Endodermal cell (in vitro differentiated cells): Measurements from ENCODE around the gene ZSWIM4. TPM values are rescaled to one million over a fixed set of nuclear protein-coding genes. Genes with fewer than 3 reads are reported as not detected.
"Not testable (repeated sequence)": the region's sequence is repeated elsewhere in the genome, so short reads cannot be mapped to it uniquely, and the experiment has no call there.

Source experiments
- DNase-seq: peaks from one replicate; pipeline ENCODE4 v3.0.0-alpha.2; 2017
- H3K27ac ChIP-seq: 2 replicates; pipeline ENCODE4 v1.5.1; 2013; ENCODE audit warnings: mild to moderate bottlenecking, low read depth, low read length, moderate library complexity
- H3K27me3 ChIP-seq: 2 replicates; pipeline ENCODE4 v1.6.1; 2013; ENCODE audit warnings: mild to moderate bottlenecking, low read length, moderate library complexity; ENCODE audit not compliant: insufficient read depth, control insufficient read depth, poor library complexity, severe bottlenecking
- H3K36me3 ChIP-seq: 2 replicates; pipeline ENCODE4 v1.7.0; 2013; ENCODE audit warnings: mild to moderate bottlenecking, low read length, moderate library complexity; ENCODE audit not compliant: control insufficient read depth, insufficient read depth
- H3K4me1 ChIP-seq: one replicate; pipeline ENCODE4 v1.7.0; 2013; ENCODE audit warnings: low read length; ENCODE audit not compliant: control insufficient read depth, insufficient read depth
- H3K4me3 ChIP-seq: 2 replicates; pipeline ENCODE4 v1.5.1; 2013; ENCODE audit warnings: mild to moderate bottlenecking, low read length, moderate library complexity
- H3K9ac ChIP-seq: 2 replicates; pipeline ENCODE4 v1.6.1; 2013; ENCODE audit warnings: mild to moderate bottlenecking, low read length, moderate library complexity; ENCODE audit not compliant: poor library complexity, severe bottlenecking; ENCODE audit errors: extremely low read depth
- H3K9me3 ChIP-seq: 2 replicates; pipeline ENCODE4 v1.6.1; 2013; ENCODE audit warnings: mild to moderate bottlenecking, low read length, moderate library complexity; ENCODE audit not compliant: control insufficient read depth
- H3K27ac Mint-ChIP-seq: 2 replicates; pipeline ENCODE4 v1.8.0; 2020; ENCODE audit warnings: mixed read lengths
- H3K27me3 Mint-ChIP-seq: 2 replicates; pipeline ENCODE4 v1.8.0; 2021; ENCODE audit warnings: mild to moderate bottlenecking, mixed read lengths; ENCODE audit not compliant: insufficient read depth
- H3K36me3 Mint-ChIP-seq: 2 replicates; pipeline ENCODE4 v1.8.0; 2020; ENCODE audit warnings: low read depth, mixed read lengths
- H3K4me1 Mint-ChIP-seq: 2 replicates; pipeline ENCODE4 v1.8.0; 2020; ENCODE audit warnings: mixed read lengths
- H3K4me3 Mint-ChIP-seq: 2 replicates; pipeline ENCODE4 v1.8.0; 2020; ENCODE audit warnings: mild to moderate bottlenecking, moderate library complexity, mixed read lengths
- H3K9me3 Mint-ChIP-seq: 2 replicates; pipeline ENCODE4 v1.8.0; 2020; ENCODE audit warnings: mild to moderate bottlenecking, mixed read lengths
- CTCF ChIP-seq: fragments of 200-600 bp; sonication (generic); conservative IDR thresholded peaks from 2 replicates; pipeline ENCODE4 v1.5.0; 2021; ENCODE audit warnings: antibody characterized with exemption, mild to moderate bottlenecking
- WGBS, 2 experiments: methylation state at CpG; one replicate each; pipeline versions ENCODE4 v1.1.5 to v1.1.7; 2013; ENCODE audit warnings: missing lambda C conversion rate in 2 of 2, mixed read lengths in 1 of 2; ENCODE audit not compliant: insufficient coverage in 1 of 2, insufficient read length in 1 of 2; 5-methylcytosine and 5-hydroxymethylcytosine counted together
- total RNA-seq, 2 donors: library from RNA; stranded (reverse); fragmentation: NEBNext Ultra II Directional in 1 of 2; extraction: Animal tissue kit (Norgen Biotek cat#: 25700) in 1 of 2; gene quantifications; 2 replicates in 1 of 2; 3 replicates in 1 of 2; pipeline ENCODE4 v1.2.1, GENCODE V29; 2021

ZSWIM4 gene
- total RNA-seq, 2 donors from 2014 or later = 30.0 to 41.9 TPM

- no peak for TF ChIP-seq CTCF
- H3K36me3 ChIP-seq = peaks cover 30% of the 10 kb centered on the region
- Mint-ChIP-seq H3K27me3 (no peaks in the 10 kb centered on the region), H3K4me3 (no peak overlapping the region), H3K27ac (no peak overlapping the region), H3K9me3 (peaks cover 8% of the 10 kb centered on the region), H3K4me1 (peaks cover 7% of the 10 kb centered on the region), H3K36me3 (peaks cover 36% of the 10 kb centered on the region)
- no peak overlapping the region for H3K27ac ChIP-seq
- no peak overlapping the region for H3K4me3 ChIP-seq
- H3K9ac ChIP-seq = no peak overlapping the region
- DNase-seq = no peak
- H3K4me1 ChIP-seq = no peaks in the 10 kb centered on the region
- 95% methylated on average over 16 of the region's 16 CpGs for WGBS, 2 experiments
- H3K9me3 ChIP-seq = peaks cover 8% of the 10 kb centered on the region
- no peaks in the 10 kb centered on the region for H3K27me3 ChIP-seq
These were observed 43.8 kb upstream of the ZSWIM4 start for GRCh38 chr19:13751436-13751835.

GRCh38 chr19:13753622-13754021, 41.6 kb upstream of the ZSWIM4 start:
- not testable (repeated sequence) for H3K4me3 Mint-ChIP-seq, H3K9ac ChIP-seq, H3K4me3 ChIP-seq, H3K27me3 Mint-ChIP-seq, H3K27ac Mint-ChIP-seq, H3K9me3 ChIP-seq, H3K4me1 ChIP-seq, H3K27ac ChIP-seq, DNase-seq, H3K4me1 Mint-ChIP-seq, H3K27me3 ChIP-seq, H3K9me3 Mint-ChIP-seq
- H3K36me3 Mint-ChIP-seq = peaks cover 56% of the 10 kb centered on the region
- H3K36me3 ChIP-seq = peaks cover 48% of the 10 kb centered on the region
- WGBS, 2 experiments = 92 to 98% methylated on average over 7 of the region's 7 CpGs

- Mint-ChIP-seq H3K27ac (no peak overlapping the region), H3K36me3 (peaks cover 70% of the 10 kb centered on the region), H3K9me3 (no peaks in the 10 kb centered on the region), H3K4me1 (no peaks in the 10 kb centered on the region), H3K27me3 (no peaks in the 10 kb centered on the region), H3K4me3 (no peak overlapping the region)
- 84 to 96% methylated on average over 9 of the region's 9 CpGs for WGBS, 2 experiments
- no peak overlapping the region for H3K4me3 ChIP-seq
- peaks cover 65% of the 10 kb centered on the region for H3K36me3 ChIP-seq
- H3K27ac ChIP-seq = no peak overlapping the region
- no peak for TF ChIP-seq CTCF
- no peak for DNase-seq
- no peaks in the 10 kb centered on the region for H3K9me3 ChIP-seq
- no peaks in the 10 kb centered on the region for H3K4me1 ChIP-seq
- no peaks in the 10 kb centered on the region for H3K27me3 ChIP-seq
- no peak overlapping the region for H3K9ac ChIP-seq
These were observed 39.0 kb upstream of the ZSWIM4 start for GRCh38 chr19:13756210-13756609.
